GM19455 (cell line): Measurements from ENCODE around the gene PIR.

ENCODE experiments used
- ATAC-seq: cut with Tn5 transposase; IDR thresholded peaks from one replicate; pipeline ENCODE4 v1.9.1; 2021; ENCODE audit not compliant: unreplicated experiment

Gene PIR

DNA sequence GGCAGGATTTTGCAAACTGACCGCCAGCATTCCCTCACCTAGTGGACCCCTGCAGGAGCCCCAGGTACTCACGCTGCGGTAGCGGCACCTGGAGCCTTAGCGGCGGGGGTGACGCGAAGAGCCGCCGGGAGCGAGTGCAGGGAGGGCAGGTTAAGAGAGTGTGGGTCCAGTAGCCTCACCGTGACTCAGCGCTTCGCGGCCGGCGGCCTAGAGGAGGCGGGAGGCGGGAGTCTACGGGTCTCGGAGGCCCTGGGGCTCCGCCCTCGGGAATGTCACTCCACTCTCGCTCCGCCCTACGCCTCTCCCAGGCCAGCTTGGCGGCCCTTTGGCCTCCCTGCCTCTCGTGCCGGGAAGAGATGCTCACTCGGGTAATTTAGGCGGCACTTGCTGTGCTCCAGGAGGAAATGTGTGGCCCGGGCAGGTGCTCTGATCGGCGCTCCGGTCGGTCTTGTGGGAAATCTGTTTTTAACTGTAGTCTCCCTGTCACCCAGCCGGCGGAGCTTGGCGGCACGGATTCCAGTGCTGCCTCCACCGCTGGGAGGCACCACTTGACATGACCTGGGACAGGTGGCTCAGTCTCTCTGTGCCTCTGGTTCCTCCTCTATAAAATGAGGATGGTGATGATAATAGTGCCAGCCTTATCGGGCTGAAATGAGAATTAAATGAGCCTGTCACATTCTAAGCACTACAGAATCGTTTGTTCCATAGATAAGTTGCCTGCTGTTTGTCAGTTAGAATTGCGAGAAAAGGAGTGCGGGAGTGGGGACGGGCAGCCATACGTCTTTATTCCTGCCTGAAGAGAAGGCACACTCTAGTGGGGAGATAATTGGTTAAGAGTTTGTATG lies at the start of gene PIR:
PIR (minus strand) TSS at position 216 of the 845 bp plus-strand sequence. CDS start 2,076 bp downstream, outside the sequence.
- peak; percentile 98 for ATAC-seq

DNA sequence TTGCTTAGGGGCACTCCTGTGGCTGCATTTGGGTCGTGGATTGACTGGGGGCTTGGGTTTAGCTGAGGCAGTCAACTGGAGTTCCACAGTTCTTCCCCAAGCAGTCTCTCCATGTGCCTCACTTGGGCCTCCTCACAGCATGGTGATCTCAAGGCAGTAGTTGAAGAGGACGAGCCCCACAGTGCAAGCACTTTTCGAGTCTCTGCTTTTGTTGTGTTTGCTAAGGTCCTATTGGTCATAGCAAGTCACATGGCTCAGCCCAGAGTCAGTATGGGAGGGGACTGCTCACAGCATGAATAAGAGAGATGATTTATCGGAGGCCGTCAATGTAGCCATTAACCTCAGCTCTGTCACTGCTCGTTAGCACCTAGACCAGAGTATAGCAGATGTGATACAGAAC lies 37.2 kb upstream of the PIR start:
- no peak for ATAC-seq

DNA sequence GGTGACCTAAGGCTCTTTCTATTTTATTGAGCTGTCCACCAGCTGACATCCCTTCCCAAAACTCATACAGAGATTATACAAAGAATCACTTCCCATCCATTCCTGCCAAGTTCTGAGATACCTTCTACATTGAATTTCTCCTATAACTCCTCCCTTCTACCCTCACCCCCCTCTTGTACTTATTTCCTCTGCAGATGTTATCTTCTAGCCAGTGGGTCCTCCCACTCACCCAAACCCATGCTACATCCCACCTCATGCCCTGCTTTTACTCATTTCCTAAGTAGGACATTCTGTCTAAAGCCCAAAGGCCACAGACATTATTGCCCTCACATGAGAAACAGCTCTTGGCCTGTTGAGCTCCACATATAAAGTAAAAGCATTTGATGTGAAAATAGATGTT lies 36.0 kb upstream of the PIR start:
- ATAC-seq, result no peak

DNA sequence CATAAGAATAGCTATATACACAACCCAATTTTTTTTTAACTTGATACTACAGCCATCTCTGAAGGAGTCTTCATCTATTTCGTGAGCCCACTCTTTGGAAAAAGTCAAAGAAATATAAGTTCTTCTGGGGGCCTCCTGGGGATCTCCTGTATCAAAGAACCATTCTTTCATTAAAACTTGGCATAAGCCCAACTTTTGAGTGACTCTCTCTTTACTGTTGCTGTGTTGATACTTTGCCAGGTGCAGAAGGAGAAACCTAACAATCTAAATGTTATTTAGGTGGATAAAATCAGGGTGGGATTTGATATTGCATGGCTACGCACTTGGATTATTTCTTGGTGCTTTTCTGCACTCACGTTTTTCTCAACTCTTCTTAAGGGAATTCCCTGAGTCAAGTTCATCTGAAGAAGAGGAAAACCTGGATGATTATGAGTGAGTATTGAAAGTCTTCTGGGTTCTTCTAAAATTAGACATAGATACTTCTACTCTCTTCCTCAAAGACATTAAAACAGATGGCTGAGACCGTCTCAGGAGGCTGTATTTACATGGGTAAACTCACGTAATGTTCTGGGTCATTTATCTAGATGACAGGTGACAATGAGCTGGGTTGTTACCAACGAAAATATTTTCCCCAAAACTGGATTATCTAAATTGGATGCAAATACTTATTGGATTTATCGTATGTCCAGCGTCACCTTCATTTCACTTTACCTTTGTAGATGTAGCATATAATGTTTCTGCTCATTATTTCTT lies 32.7 kb upstream of the PIR start:
- no peak for ATAC-seq

DNA sequence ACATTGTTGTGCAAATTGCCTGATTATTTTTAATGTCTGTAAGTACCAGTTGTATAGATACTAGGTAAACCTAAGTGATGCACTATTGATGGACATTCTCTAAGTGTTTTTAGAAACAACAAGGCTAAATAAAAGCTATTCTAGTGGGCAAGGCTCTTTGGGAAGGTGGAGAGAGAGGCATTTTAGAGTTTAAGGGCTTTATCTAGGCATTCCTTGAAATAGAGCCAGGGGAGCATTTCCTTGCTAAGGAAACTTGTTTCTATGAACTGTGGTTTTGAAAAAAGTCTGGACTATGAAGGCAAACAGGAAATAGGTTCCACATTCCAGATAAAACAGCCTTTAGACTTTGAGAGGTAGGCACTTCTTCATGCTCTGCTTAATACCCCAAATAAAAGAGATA lies 31.3 kb upstream of the PIR start:
- ATAC-seq, result no peak

DNA sequence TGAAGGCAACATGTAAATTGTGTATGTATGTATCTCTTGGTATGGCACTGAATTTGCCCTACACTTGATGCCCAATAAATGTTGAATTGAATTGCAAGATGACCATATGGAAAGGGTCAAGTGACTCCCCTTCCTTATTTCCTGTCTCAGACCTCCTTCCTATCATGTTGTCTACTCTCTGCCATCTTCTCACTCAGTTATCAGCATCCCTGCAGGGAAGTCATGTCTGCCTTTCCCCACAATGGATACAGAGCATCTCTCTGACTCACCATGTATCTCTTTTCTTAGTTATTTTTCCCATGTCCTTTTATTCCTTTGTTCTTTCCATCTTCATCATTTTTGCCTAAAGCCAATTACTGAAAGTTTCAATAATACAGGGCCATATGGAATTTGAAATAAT lies 30.0 kb upstream of the PIR start:
- no peak for ATAC-seq

DNA sequence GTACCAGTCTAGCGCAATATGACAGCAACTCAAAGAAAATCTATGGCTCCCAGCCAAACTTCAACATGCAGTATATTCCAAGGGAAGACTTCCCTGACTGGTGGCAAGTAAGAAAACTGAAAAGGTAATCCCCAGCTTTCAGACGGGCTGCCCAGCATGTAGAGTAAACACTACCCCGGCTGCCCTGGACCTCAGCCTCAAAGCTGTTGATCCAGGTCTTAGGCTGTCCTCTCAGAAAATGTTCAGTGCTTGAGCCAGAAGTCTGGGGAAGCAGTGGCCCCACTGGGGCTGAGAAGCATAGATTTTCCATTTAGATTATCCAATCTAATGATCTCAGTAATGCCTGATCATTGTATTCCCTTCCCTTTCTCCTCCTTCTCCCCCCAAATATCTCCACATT lies 29.3 kb upstream of the PIR start:
- no peak for ATAC-seq

DNA sequence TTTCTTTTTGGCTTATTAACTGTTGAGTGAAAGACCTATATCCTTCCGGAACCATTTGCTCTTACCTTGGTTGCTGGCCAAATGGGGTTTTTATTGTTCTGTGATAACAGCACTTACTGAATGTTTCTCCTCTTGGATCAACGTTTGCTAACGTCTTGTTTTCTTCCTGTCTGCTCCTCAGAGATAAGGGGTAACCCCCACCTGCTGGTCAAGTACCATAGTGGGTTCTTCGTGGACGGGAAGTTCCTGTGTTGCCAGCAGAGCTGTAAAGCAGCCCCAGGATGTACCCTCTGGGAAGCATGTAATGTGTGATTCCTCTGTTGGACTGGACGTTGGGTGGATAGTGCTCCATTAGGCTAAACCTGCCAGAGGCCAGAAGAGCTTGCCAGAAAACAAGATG lies 22.8 kb upstream of the PIR start:
- no peak for ATAC-seq

DNA sequence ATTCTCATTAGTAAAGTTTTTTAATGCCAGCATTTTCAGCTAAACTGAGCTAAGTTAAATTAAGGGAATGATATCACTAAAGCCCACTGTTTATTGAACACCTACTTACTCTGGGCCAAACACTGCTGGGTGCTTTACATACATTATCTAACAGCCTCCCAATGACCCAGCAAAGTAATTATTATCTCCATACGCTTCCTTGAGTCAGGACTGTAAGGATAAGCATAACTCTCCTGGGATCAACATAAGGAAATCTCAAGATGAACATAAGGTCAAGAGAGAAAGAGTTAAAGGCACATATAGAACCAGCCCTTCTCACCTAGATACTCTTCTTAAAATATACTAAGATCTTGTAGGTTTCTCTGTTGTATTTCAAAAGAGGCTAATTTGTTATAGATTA lies 21.1 kb upstream of the PIR start:
- ATAC-seq, result no peak

DNA sequence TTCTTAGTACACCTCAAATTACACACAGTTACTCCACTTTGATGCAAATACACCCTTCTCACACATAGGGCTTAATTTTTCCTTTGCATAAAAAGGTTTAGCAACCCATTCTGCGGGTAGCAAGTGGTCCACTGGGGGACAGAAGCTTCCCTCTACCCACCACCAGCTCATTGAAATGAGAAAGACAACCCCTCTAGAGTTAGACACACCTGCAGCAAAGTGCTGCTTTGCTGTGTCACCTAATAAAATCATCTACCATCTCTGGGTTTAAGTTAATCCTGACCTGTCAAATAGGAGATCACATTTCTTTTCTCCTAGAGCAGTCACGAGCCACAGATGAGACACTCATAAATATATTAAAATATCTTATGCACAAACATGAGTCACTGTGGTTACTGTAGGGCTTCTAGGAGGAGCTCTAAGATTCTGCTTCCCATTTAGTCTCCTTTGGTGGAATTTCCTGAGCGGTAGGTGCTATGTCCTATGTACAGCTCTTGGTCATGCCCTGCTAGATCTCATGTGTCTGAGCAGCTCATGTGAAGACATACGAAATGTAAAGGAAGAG lies 19.4 kb upstream of the PIR start:
- no peak for ATAC-seq

DNA sequence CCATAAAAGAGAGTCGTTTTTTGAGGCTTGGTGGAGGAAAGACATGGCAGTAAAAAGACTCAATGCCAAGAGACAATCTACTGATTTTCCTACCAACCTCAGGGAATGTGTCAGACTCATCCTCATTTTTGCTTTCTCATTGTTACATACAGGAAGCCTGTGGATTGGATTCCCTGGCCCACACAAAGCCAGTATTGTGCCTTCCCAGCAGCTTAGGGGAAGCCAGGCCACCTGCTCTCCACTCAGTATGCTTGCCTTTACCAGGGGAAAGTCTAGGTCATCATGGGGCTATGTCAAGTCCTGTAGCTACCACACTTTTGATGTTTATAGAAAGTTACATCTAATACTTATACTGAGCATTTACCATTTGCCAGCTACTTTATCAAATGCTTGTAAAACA lies 18.4 kb upstream of the PIR start:
- ATAC-seq, result no peak

DNA sequence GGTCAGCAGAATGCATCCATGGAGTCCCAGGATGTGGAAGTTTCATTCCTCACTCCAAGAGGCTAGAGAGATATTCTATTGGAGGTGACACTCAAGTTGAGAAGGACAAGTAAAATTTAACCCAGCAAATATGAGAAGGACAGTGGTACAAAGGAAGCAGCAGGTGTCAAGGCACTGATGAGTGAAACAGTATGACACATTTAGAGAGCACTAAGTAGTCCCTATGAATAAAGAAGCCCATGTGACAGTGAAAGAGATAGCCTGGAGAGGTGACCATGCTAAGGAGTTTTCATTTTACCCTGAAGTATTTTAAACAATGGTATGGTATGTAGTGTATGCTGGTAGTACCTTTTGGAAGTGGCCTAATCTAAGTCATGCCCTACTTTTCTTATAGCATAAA lies 16.7 kb upstream of the PIR start:
- ATAC-seq, result no peak

DNA sequence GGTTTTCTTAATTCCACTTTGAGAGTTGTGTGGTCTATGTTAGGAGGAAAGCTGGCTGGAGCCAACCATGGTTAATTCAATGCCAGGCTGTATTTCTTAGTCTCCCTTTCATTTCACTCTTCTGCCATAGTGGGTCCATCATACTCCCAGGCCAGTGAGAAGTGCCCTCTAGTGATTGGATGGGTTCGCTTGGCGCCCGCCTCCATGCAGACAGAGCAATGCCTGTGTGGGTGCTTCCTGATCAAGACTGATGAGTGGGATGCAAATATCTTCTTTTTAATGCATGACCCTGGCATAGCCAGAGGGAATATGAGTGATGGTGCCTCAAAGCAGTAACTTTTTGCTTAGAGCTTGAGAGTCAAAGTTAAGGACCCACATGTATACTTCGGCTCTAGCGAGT lies 13.9 kb upstream of the PIR start:
- ATAC-seq, result no peak

DNA sequence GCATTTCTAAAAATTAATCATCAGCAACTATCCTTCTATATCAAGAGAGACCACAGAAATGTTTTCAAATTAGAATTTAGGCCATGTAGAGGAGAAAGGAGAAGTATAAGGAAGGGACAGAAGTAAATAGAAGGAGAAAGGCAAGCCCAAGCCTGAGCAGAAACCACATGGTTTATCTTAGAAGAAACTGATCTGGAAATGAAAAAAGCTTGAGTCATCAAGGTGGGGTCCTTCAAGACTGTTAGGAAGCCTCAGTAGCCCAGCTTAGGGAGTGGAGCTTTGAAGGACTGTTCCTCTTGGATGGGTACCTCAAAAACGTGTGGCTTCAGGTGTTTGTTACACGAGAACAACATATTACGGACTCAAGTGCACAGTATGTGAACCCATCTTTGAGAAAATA lies 12.0 kb upstream of the PIR start:
- no peak for ATAC-seq

DNA sequence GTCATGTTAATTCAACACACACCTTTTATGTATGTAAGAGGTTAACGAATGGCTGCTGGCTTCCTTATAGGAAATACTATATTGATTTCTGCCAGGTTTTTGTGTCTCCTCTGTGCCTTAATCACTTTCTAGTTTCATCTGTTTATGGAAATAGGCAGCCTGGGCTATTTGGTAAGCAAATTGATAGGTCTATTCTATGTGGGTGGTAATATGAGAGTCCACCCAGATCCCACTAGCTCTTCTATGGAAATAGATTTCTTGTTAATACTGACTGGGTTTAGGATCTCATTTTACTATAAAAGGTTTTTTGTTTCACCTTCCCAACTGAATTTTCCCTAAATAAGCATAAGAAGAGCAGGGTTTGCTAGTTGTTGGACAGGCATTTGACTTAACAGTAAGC lies 11.5 kb upstream of the PIR start:
- ATAC-seq, result no peak

DNA sequence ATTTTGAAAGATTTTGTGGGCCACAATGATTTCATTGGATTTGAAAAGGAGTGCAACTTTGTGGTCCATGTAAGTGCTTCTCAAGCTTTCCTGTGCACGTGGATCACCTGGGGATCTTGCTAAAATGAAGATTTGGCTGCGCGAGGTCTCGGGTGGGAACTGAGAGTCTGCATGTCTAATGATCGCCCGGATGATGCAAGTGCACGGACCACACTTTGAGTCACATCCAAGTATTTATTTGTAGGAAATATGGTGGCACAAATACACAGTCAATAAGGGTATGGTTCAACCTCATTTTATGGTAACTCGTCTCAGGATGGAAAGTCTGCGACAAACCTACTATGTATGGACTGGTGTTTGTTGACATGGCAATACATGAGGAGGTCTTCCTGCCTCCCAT lies 8.4 kb upstream of the PIR start:
- ATAC-seq, result no peak

DNA sequence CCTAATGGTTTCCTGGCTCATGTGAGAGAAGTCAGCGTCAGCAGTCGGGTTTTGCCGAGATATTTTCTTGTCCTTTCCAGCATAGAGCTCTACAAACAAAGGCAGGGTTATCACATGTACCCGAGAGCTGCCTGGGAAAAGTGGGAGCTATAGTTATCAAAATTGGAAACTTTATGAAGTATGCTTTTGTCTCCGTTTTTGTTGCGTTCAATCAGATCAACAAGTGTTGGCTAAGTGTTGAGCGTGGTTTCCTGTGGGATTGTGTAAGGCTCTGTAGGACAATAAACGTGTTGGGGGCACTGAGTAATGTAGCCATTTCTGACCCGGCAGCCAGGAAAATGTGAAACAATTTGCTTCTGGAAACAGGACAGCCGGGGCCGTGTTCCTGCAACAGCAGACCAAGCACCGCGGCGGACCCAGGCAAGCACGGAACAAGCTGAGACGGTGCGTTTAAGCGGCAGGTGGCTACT lies 7.4 kb upstream of the PIR start, which contains the start of gene BMX:
BMX (plus strand) TSS at position 311 of the 470 bp plus-strand sequence. CDS start 7,547 bp downstream, outside the sequence.
- no peak for ATAC-seq

DNA sequence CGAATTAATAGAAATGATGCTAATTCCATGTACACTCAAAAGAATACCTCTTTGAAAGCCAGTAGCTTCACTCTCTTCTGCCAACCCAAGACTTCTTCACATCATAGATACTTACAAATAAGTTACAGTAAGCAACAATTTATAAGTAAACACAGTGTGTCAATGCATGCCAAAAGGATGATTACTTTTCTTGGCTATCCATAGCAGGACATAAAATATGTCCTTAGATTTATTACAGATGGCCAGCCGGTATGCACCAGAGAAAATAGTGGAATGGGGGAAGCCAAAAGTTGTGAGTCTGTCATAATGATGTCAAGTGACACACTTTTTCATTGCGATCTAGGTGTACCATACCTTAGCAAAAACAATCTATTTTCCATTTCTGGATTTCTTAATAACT lies 6.8 kb upstream of the PIR start:
- no peak for ATAC-seq

DNA sequence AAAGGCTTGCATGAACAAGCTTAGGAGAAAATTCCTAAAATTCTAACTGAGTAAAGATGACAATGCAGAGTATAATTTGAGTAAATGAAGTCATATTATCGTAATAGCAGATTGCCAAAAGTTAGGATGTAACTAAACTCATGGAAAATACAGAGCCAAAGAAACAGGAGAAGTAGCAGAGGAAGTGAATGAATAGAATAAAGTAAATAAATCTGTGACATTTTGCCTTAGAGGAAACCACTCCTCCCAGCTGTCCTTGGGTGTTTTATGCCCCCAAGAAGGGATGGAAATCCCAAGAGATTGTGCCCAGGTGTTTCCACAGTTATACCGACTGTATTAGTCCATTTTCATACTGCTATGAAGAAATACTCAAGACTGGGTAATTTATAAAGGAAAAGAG lies 5.6 kb upstream of the PIR start:
- ATAC-seq, result no peak

DNA sequence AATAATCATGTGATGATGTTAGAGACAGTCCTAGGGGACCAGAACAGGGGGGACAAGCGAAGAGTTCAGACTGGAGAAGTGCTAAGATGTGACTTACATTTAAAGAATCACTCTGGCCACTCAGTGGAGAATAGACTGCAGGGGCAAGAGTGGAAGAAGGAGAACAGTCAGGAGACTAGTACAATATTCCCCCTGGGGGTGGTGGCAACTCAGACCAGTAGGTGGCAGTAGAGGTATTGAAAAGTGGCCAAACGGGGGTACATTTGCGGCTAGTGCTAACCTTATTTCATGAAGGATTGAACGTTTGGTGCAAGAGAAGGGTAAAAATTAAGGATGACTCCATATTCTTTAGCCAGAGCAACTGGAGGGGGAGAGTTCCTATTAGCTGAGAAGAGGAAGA lies 4.7 kb upstream of the PIR start:
- ATAC-seq, result no peak

DNA sequence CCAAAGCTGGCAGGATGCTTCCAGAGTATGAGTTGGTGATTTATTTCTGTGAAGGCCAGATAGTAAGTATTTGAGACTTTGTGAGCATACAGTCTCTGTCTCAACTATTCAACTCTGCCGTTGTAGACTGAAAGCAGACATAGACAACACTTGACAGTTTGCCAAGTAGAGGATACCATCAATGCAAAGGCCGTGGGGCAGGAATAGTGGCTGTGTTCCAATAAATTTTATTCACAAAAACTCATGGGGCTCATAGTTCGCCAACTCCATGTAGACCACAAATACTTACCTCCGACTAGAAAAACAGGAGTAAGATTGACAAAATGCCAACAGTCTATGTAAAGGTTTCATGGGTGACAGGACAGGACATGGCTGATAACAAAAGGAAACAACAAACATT lies 3.7 kb upstream of the PIR start:
- no peak for ATAC-seq

DNA sequence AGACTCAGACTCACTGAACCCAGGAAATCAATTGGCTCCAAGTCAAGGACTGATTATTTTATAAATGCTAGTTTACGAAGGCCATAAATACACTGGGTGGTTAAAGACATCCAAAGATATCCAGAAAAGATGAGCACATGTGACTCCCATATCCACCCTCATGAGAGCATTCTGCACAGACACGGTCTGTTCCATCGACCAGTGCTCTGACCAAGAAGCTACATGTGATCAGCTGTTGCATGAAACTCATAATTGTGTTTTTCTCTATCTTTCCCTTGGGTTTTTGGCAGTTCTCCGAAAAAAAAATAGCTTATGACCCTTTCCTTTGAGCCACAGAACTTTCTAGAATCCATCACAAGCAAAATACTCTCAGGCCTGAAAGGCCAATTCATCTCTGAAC lies 2.7 kb upstream of the PIR start:
- no peak for ATAC-seq
